ENCODE results near the gene PCDH18.

- no peak for TF ChIP-seq CTCF (IDR thresholded peaks at IDR 0.05)
- TF ChIP-seq POLR2A (IDR thresholded peaks at IDR 0.05), result no peak
- TF ChIP-seq EP300 (IDR thresholded peaks at IDR 0.05), result no peak
Observed at GRCh38 chr4:137529432-137529831, 2.9 kb downstream of the PCDH18 start.
